ENCODE data around the gene C2orf80.
"Not testable (repeated sequence)": the region's sequence is repeated elsewhere in the genome, so short reads cannot be mapped to it uniquely, and the experiment has no call there.

The C2orf80 gene

GRCh38 chr2:208189810-208190503 is at the start of gene C2orf80:
Gene C2orf80, minus strand, starts transcription at chr2:208190030. Its CDS starts 3,044 bp downstream, at chr2:208186986.
- no peak for DNase-seq

- DNase-seq, result no peak
Measured at GRCh38 chr2:208235860-208236259, 46.0 kb upstream of the C2orf80 start.

- DNase-seq, result no peak
Measured at GRCh38 chr2:208234786-208235185, 45.0 kb upstream of the C2orf80 start.

GRCh38 chr2:208228476-208228875 is 38.6 kb upstream of the C2orf80 start:
- no peak for DNase-seq

- DNase-seq, result no peak
Measured at GRCh38 chr2:208227581-208228232, 37.9 kb upstream of the C2orf80 start.

- DNase-seq, result no peak
Measured at GRCh38 chr2:208224802-208225201, 35.0 kb upstream of the C2orf80 start.

GRCh38 chr2:208222351-208222750 is 32.5 kb upstream of the C2orf80 start:
- no peak for DNase-seq

- DNase-seq, result not testable (repeated sequence)
Measured at GRCh38 chr2:208221873-208222272, 32.0 kb upstream of the C2orf80 start.

- no peak for DNase-seq
Measured at GRCh38 chr2:208210688-208211451, 21.0 kb upstream of the C2orf80 start.

- DNase-seq, result no peak
Measured at GRCh38 chr2:208208335-208209085, 18.7 kb upstream of the C2orf80 start.

- DNase-seq, result no peak
Measured at GRCh38 chr2:208207769-208208168, 17.9 kb upstream of the C2orf80 start.

- no peak for DNase-seq
Measured at GRCh38 chr2:208204166-208204565, 14.3 kb upstream of the C2orf80 start.

- DNase-seq, result no peak
Measured at GRCh38 chr2:208195531-208195930, 5.7 kb upstream of the C2orf80 start.

- no peak for DNase-seq
Measured at GRCh38 chr2:208192611-208193236, 2.9 kb upstream of the C2orf80 start.

GRCh38 chr2:208189069-208189809 is 591 bp downstream of the C2orf80 start:
- no peak for DNase-seq

- DNase-seq, result no peak
Measured at GRCh38 chr2:208186893-208187292, 2.9 kb downstream of the C2orf80 start.

GRCh38 chr2:208186465-208186864 is 3.4 kb downstream of the C2orf80 start:
- no peak for DNase-seq

GRCh38 chr2:208183972-208184705 is 5.7 kb downstream of the C2orf80 start:
- no peak for DNase-seq

- DNase-seq, result no peak
Measured at GRCh38 chr2:208183526-208183925, 6.3 kb downstream of the C2orf80 start.

GRCh38 chr2:208182835-208183234 is 7.0 kb downstream of the C2orf80 start:
- no peak for DNase-seq

- no peak for DNase-seq
Measured at GRCh38 chr2:208179028-208179609, 10.7 kb downstream of the C2orf80 start.

Measured in activated CD4-positive, alpha-beta T cell treated with anti-CD3 and anti-CD28 coated beads for 48 hours (primary cell).